Measurements from ENCODE around the gene PDE7B.

PDE7B gene

DNA sequence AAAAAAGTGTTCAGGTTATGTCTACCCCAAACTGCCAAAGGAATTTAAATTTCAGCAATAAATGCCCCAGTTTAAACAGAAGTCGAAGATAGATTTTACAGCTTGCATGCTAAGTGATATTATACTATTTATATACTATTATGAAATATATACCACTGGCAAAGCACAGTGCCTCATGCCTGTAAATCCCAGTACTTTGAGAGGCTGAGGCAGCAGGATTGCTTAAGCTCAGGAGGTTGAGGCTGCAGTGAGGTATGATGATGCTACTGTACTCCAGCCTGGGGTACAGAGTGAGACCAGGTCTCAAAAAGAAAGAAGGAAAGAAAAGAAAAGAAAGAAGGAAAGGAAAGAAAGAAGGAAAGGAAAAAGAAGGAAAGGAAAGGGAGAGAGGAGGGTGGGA lies 296.6 kb downstream of the PDE7B start:
- no peak overlapping the region for H3K4me3 ChIP-seq (ENCODE audit: low read depth, low read length)
- TF ChIP-seq CTCF (IDR thresholded peaks at IDR 0.05; ENCODE audit: low read depth, low read length) = no peak

- H3K4me3 ChIP-seq (ENCODE audit: low read depth, low read length) = no peak overlapping the region
- no peak for TF ChIP-seq CTCF (IDR thresholded peaks at IDR 0.05; ENCODE audit: low read depth, low read length)
These were observed 297.0 kb downstream of the PDE7B start for GRCh38 chr6:136148523-136148922.

DNA sequence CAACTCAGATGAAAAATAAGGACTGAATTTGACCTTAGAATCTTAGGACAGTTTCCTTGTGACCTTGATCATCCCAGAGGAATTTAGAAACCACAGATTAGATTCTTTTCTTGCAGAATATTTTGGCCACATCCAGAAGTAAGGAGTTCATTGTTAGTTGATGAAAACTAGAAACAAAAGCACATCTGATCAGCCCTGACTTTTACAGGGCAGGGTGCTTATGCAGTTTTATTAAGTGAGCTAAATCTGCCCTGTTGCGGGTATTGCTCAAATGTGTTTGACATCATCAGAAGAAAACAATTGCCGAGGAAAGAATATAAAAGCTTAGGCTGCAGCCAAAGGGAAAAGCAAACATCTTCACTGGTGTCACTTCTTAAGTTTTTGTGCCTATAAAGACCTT lies 297.8 kb downstream of the PDE7B start:
- no peak for TF ChIP-seq CTCF (IDR thresholded peaks at IDR 0.05; ENCODE audit: low read depth, low read length)
- H3K4me3 ChIP-seq (ENCODE audit: low read depth, low read length) = no peak overlapping the region

GRCh38 chr6:136150961-136151360 lies 299.5 kb downstream of the PDE7B start:
- no peak for TF ChIP-seq CTCF (IDR thresholded peaks at IDR 0.05; ENCODE audit: low read depth, low read length)
- no peak overlapping the region for H3K4me3 ChIP-seq (ENCODE audit: low read depth, low read length)

GRCh38 chr6:136153707-136154375 lies 302.3 kb downstream of the PDE7B start:
- no peak overlapping the region for H3K4me3 ChIP-seq (ENCODE audit: low read depth, low read length)
- TF ChIP-seq CTCF (IDR thresholded peaks at IDR 0.05; ENCODE audit: low read depth, low read length) = no peak

DNA sequence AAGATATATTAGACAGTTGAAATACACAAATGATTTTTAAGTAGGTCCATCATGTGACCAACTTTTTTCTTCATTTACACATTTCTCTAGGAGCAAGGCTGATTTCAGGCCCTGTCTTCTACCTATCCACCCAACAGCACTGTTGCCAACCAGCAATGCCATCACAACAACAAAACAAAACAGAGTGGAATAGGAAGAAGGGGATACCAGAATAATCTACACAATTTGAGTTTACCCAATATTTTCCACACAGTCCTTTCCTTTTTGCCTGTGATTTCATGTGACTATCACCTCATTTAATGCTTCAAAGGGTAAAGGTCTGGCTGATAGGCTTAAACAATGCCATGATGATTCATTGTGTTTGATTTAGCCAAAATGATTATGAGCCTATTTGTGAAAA lies 303.7 kb downstream of the PDE7B start:
- H3K4me3 ChIP-seq (ENCODE audit: low read depth, low read length) = no peak overlapping the region
- TF ChIP-seq CTCF (IDR thresholded peaks at IDR 0.05; ENCODE audit: low read depth, low read length) = no peak

GRCh38 chr6:136157743-136158142 lies 306.2 kb downstream of the PDE7B start:
- TF ChIP-seq CTCF (IDR thresholded peaks at IDR 0.05; ENCODE audit: low read depth, low read length) = no peak
- no peak overlapping the region for H3K4me3 ChIP-seq (ENCODE audit: low read depth, low read length)
